HFF-Myc (cell line): ENCODE data around the gene AREL1.

ENCODE experiments used
- DNase-seq: peaks from one replicate; pipeline ENCODE4 v3.0.0-alpha.2; 2011; ENCODE audit warnings: low read depth; ENCODE audit errors: extremely low read depth
- H3K4me3 ChIP-seq: replicated peaks from 2 replicates; pipeline ENCODE4 v1.5.1; 2011; ENCODE audit warnings: low read depth, mild to moderate bottlenecking, control low read depth, low read length
- TF ChIP-seq, protein P1 (sequence below): IDR thresholded peaks from 2 replicates; pipeline ENCODE4 v1.5.1; 2012; ENCODE audit warnings: mild to moderate bottlenecking, low read depth, low read length, control low read depth; ENCODE audit errors: missing control alignments

The AREL1 gene

GRCh38 chr14:74691456-74691855 is 21.4 kb downstream of the AREL1 start:
- DNase-seq = no peak
- H3K4me3 ChIP-seq = no peak overlapping the region
- TF ChIP-seq, protein P1, sequence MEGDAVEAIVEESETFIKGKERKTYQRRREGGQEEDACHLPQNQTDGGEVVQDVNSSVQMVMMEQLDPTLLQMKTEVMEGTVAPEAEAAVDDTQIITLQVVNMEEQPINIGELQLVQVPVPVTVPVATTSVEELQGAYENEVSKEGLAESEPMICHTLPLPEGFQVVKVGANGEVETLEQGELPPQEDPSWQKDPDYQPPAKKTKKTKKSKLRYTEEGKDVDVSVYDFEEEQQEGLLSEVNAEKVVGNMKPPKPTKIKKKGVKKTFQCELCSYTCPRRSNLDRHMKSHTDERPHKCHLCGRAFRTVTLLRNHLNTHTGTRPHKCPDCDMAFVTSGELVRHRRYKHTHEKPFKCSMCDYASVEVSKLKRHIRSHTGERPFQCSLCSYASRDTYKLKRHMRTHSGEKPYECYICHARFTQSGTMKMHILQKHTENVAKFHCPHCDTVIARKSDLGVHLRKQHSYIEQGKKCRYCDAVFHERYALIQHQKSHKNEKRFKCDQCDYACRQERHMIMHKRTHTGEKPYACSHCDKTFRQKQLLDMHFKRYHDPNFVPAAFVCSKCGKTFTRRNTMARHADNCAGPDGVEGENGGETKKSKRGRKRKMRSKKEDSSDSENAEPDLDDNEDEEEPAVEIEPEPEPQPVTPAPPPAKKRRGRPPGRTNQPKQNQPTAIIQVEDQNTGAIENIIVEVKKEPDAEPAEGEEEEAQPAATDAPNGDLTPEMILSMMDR = no peak

DNA sequence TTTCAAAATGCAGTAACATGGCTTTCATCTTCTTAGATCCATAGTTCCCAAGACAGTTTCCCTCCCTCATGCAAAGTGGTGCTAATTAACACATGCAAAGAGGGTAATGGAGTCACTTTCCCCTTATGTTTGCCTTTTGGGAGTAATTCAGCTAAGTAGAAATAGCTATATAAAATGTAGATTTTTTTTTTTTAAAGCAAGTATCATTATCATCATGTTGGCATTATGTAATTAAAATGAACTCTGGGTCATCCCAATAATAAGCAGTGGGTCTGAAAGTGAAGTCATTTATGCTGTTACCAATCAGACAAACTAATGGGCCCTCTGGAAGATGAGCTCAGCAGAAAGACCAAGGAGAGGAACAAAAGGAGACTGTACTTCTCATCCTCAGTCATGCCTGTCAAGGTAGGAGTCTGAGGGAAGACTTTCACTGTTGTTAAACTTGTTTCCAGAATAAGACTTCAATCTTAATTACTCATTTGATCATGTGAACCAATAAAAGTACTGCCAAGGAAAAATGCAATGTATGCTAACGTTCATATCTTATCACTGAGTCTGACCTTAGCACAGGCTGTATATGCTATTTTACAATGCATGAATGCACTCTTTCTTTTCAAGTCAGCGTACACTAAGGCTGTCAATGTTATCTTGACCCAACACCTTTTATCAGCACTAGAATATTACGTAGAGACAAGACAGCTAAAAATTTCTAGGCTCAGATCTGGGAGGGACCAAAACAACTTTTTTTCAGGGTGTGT is 26.8 kb downstream of the AREL1 start:
- no peak for DNase-seq
- TF ChIP-seq, protein P1 = no peak
- no peak overlapping the region for H3K4me3 ChIP-seq

GRCh38 chr14:74685056-74685455 is 27.8 kb downstream of the AREL1 start:
- DNase-seq = no peak
- TF ChIP-seq, protein P1 = no peak
- H3K4me3 ChIP-seq = no peak overlapping the region

GRCh38 chr14:74684434-74684833 is 28.4 kb downstream of the AREL1 start:
- no peak for DNase-seq
- H3K4me3 ChIP-seq = no peak overlapping the region
- TF ChIP-seq, protein P1 = no peak

DNA sequence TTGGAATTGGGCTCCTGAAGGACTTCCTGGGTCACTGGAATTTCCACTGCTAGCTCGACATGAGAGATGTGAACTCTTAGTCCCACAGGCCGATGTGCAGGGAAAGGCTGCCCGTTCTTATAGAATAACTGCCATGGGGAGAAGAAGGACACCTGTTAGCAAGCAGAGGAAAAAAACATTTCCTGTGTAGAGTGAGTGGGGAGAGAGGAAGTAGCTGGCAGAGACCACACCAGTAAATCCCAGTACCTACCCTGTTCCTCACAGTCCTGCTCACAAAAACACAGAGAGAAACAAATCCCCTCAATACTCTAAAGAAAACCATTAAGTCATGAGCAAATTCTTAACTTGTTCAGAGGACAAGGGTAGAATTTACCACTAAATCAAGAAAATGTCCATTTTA is 29.5 kb downstream of the AREL1 start:
- TF ChIP-seq, protein P1 = no peak
- DNase-seq = no peak
- H3K4me3 ChIP-seq = no peak overlapping the region

GRCh38 chr14:74682169-74682952 is 30.5 kb downstream of the AREL1 start:
- no peak for DNase-seq
- TF ChIP-seq, protein P1 = no peak
- H3K4me3 ChIP-seq = no peak overlapping the region
